A549 (cell line): ENCODE results near the gene TCTN2. TPM values are rescaled to one million over a fixed set of nuclear protein-coding genes. Genes with fewer than 3 reads are reported as not detected.

Experiments used
- ATAC-seq, 2 experiments: fragments of 200-7000 bp in 1 of 2; fragments of >200 bp in 1 of 2; cut with Nextera tagmentation in 1 of 2; cut with Tn5 transposase in 1 of 2; 3 replicates each; pipeline versions ENCODE4 v1.8.0 to v1.9.1; 2018 to 2020; ENCODE audit warnings: mild to moderate bottlenecking in 1 of 2, moderate library complexity in 1 of 2
- CTCF ChIA-PET: fragments of 300-600 bp; sonication (Branson Sonifier 250); formaldehyde crosslinking; extraction: SDS; loops from one replicate; lab custom pipeline; 2021; ENCODE audit warnings: antibody characterized with exemption, inconsistent platforms; lab: Yijun Ruan, JAX
- POLR2A ChIA-PET: fragments of 350-600 bp; formaldehyde crosslinking; extraction: SDS; loops from one replicate; lab custom pipeline; 2021; ENCODE audit warnings: antibody characterized with exemption, inconsistent platforms; lab: Yijun Ruan, JAX
- DNase-seq, 2 experiments: peaks; one replicate each; pipeline versions ENCODE4 v3.0.0 to v3.0.0-alpha.2; 2011 to 2016; ENCODE audit warnings: low read depth in 1 of 2, low spot score in 1 of 2
- FAIRE-seq: peaks from 2 replicates; lab custom pipeline; 2011; peaks lifted over from hg19 to GRCh38; lab: Jason Lieb, UNC
- H3K27ac ChIP-seq, 2 experiments: fragments of >200 bp; sonication (Bioruptor Twin); formaldehyde crosslinking; 3 replicates each; pipeline ENCODE4 v1.5.1; 2016 to 2017
- H3K4me1 ChIP-seq: fragments of >200 bp; sonication (Bioruptor Twin); formaldehyde crosslinking; 3 replicates; pipeline ENCODE4 v1.6.1; 2016
- H3K4me2 ChIP-seq: fragments of >200 bp; sonication (Bioruptor Twin); formaldehyde crosslinking; 3 replicates; pipeline ENCODE4 v1.6.1; 2016
- H3K4me3 ChIP-seq: fragments of >200 bp; sonication (Bioruptor Twin); formaldehyde crosslinking; 3 replicates; pipeline ENCODE4 v1.5.1; 2016
- H3K9me3 ChIP-seq: fragments of >200 bp; sonication (Bioruptor Twin); formaldehyde crosslinking; 3 replicates; pipeline ENCODE4 v1.6.1; 2016
- BCL3 ChIP-seq: fragments of >200 bp; sonication (Bioruptor Twin); formaldehyde crosslinking; IDR thresholded peaks from 3 replicates; pipeline ENCODE4 v1.6.1; 2016
- CBX8 ChIP-seq: fragments of 200-600 bp; sonication (generic); IDR thresholded peaks from 2 replicates; pipeline ENCODE4 v1.6.1; 2016
- CHD2 ChIP-seq: fragments of 150-350 bp; IDR thresholded peaks from 2 replicates; pipeline ENCODE4 v1.6.1; 2014; ENCODE audit warnings: low read length; ENCODE audit not compliant: partially characterized antibody
- CTCF ChIP-seq: fragments of >200 bp; sonication (Bioruptor Twin); formaldehyde crosslinking; IDR thresholded peaks from 3 replicates; pipeline ENCODE4 v1.5.1; 2016
- FOSB ChIP-seq: fragments of 250-450 bp; sonication (Bioruptor Pico); IDR thresholded peaks from 2 replicates; pipeline ENCODE4 v1.5.0; 2020; ENCODE audit warnings: mild to moderate bottlenecking, moderate library complexity
- FOXS1 ChIP-seq: fragments of 250-450 bp; sonication (Bioruptor Pico); IDR thresholded peaks from 2 replicates; pipeline ENCODE4 v1.5.0; 2020; ENCODE audit warnings: mild to moderate bottlenecking, moderate library complexity
- HDAC2 ChIP-seq: fragments of 200-600 bp; sonication (generic); IDR thresholded peaks from 2 replicates; pipeline ENCODE4 v1.6.1; 2016
- HEYL ChIP-seq: fragments of 250-450 bp; sonication (Bioruptor Pico); IDR thresholded peaks from 2 replicates; pipeline ENCODE4 v1.8.0; 2021; ENCODE audit warnings: mild to moderate bottlenecking, moderate library complexity
- JUN ChIP-seq, 2 experiments: fragments of >200 bp; sonication (Bioruptor Twin); formaldehyde crosslinking; IDR thresholded peaks; 2 replicates in 1 of 2; 3 replicates in 1 of 2; pipeline ENCODE4 v1.6.1; 2016 to 2017
- MAFK ChIP-seq: fragments of 450-650 bp; IDR thresholded peaks from 2 replicates; pipeline ENCODE4 v1.6.1; 2014; ENCODE audit not compliant: partially characterized antibody
- NFE2L2 ChIP-seq: fragments of 150-350 bp; conservative IDR thresholded peaks from 2 replicates; pipeline ENCODE4 v1.6.1; 2014; ENCODE audit warnings: low read length
- NPAS2 ChIP-seq: fragments of 250-450 bp; sonication (Bioruptor Pico); IDR thresholded peaks from 2 replicates; pipeline ENCODE4 v1.8.0; 2022; ENCODE audit warnings: mild to moderate bottlenecking, moderate library complexity, borderline replicate concordance
- NR3C1 ChIP-seq: fragments of >200 bp; sonication (Bioruptor Twin); formaldehyde crosslinking; IDR thresholded peaks from 3 replicates; pipeline ENCODE4 v1.6.1; 2017
- PHF8 ChIP-seq: fragments of 200-600 bp; sonication (generic); IDR thresholded peaks from 2 replicates; pipeline ENCODE4 v1.6.1; 2016; ENCODE audit warnings: low read depth, mild to moderate bottlenecking, antibody characterized with exemption, moderate library complexity, borderline replicate concordance
- POLR2AphosphoS2 ChIP-seq: conservative IDR thresholded peaks from 2 replicates; pipeline ENCODE4 v1.6.1; 2012; ENCODE audit warnings: low read length, improper control_type of control experiment, inconsistent platforms
- REST ChIP-seq: fragments of 200-600 bp; sonication (generic); IDR thresholded peaks from 2 replicates; pipeline ENCODE4 v1.6.1; 2016; ENCODE audit warnings: antibody characterized with exemption, mild to moderate bottlenecking, moderate library complexity
- RFX5 ChIP-seq: fragments of 450-650 bp; IDR thresholded peaks from 2 replicates; pipeline ENCODE4 v1.7.1; 2014; ENCODE audit warnings: antibody characterized with exemption, mild to moderate bottlenecking, moderate library complexity
- SMC3 ChIP-seq: fragments of >200 bp; sonication (Bioruptor Twin); formaldehyde crosslinking; IDR thresholded peaks from 3 replicates; pipeline ENCODE4 v1.6.1; 2018; ENCODE audit warnings: inconsistent platforms
- USF2 ChIP-seq: fragments of 450-650 bp; IDR thresholded peaks from 2 replicates; pipeline ENCODE4 v1.6.1; 2014; ENCODE audit warnings: antibody characterized with exemption
- ZC3H11A ChIP-seq: fragments of 450-650 bp; IDR thresholded peaks from 2 replicates; pipeline ENCODE4 v1.6.1; 2014; ENCODE audit warnings: antibody characterized with exemption, mild to moderate bottlenecking
- ZFP36 ChIP-seq: fragments of 450-650 bp; IDR thresholded peaks from 2 replicates; pipeline ENCODE4 v1.6.1; 2014; ENCODE audit warnings: borderline replicate concordance; ENCODE audit not compliant: partially characterized antibody
- ZNF302 ChIP-seq: fragments of 250-450 bp; sonication (Bioruptor Pico); IDR thresholded peaks from 2 replicates; pipeline ENCODE4 v1.9.0; 2021; ENCODE audit warnings: inconsistent platforms, mild to moderate bottlenecking, moderate library complexity
- WGBS: methylation state at CpG from one replicate; pipeline ENCODE4 v1.1.6; 2017; ENCODE audit errors: missing lambda C conversion rate; 5-methylcytosine and 5-hydroxymethylcytosine counted together
- polyA plus RNA-seq, 4 experiments: library from polyadenylated mRNA; depleted of rRNA in 3 of 4; stranded (reverse); fragments of >200 nt; fragmentation: RNase III in 1 of 4; extraction: RNeasy Plus Mini Kit Qiagen cat#74134 plus additional on column Dnase treatment in 1 of 4; gene quantifications; 2 replicates in 3 of 4; 3 replicates in 1 of 4; pipeline ENCODE4 v1.2.3, GENCODE V29; 2011 to 2017

The TCTN2 gene
- polyA plus RNA-seq, 2 of the 4 experiments (the other 2 are of a cell fraction), result 8.6 to 14.3 TPM

- no peaks in the 10 kb centered on the region for H3K4me1 ChIP-seq
- ChIA-PET POLR2A (no interaction called here), CTCF (interaction anchor here (0.8 kb wide), 1 partner anchor 13 kb away, joined by 3 read pairs; no protein-coding TSS in a partner anchor)
- H3K4me2 ChIP-seq, result no peak overlapping the region
- ATAC-seq (no peak), DNase-seq (no peak), FAIRE-seq (no peak)
- TF ChIP-seq RFX5, result no peak
- TF ChIP-seq REST, result no peak
- no peak for TF ChIP-seq NPAS2 (CRISPR knock-in tag)
- no peak for TF ChIP-seq FOXS1
- H3K4me3 ChIP-seq, result no peak overlapping the region
- H3K27ac ChIP-seq, result no peak overlapping the region
- no peaks in the 10 kb centered on the region for H3K9me3 ChIP-seq
- WGBS, result 93% methylated on average over 18 of the region's 18 CpGs
Measured at GRCh38 chr12:123686636-123687190, 15.8 kb downstream of the TCTN2 start.

- no peak for TF ChIP-seq JUN (IDR thresholded peaks at IDR 0.05)
- no peak for TF ChIP-seq BCL3
- no peak for TF ChIP-seq ZC3H11A
- TF ChIP-seq ZNF302, result no peak
- TF ChIP-seq FOSB (CRISPR knock-in tag), result no peak
- TF ChIP-seq RFX5, result no peak
- TF ChIP-seq POLR2AphosphoS2, result no peak
- TF ChIP-seq MAFK, result no peak
- TF ChIP-seq ZFP36, result no peak
- TF ChIP-seq CTCF, result no peak
- no peak for TF ChIP-seq CHD2
- Histone ChIP-seq H3K4me3 (no peak overlapping the region), H3K27ac (no peak overlapping the region), H3K4me2 (no peak overlapping the region), H3K9me3 (no peaks in the 10 kb centered on the region), H3K4me1 (no peaks in the 10 kb centered on the region)
- DNase-seq (no peak), FAIRE-seq (no peak), ATAC-seq (no peak)
- CTCF ChIA-PET, result no interaction called here
- WGBS, result 87% methylated on average over 8 of the region's 8 CpGs
- POLR2A ChIA-PET, result no interaction called here
Measured at GRCh38 chr12:123690191-123690840, 19.4 kb downstream of the TCTN2 start.

- FAIRE-seq, result no peak
- H3K4me3 ChIP-seq, result no peak overlapping the region
- ChIA-PET POLR2A (no interaction called here), CTCF (no interaction called here)
- no peaks in the 10 kb centered on the region for H3K4me1 ChIP-seq
- no peak overlapping the region for H3K4me2 ChIP-seq
- DNase-seq, result no peak
- ATAC-seq, result no peak
- no peak overlapping the region for H3K27ac ChIP-seq
- no peaks in the 10 kb centered on the region for H3K9me3 ChIP-seq
- 84% methylated on average over 8 of the region's 8 CpGs for WGBS
- TF ChIP-seq REST (no peak), ZC3H11A (no peak), HEYL (CRISPR knock-in tag) (no peak), NFE2L2 (no peak), NR3C1 (no peak), CBX8 (no peak), POLR2AphosphoS2 (no peak), SMC3 (no peak), USF2 (no peak), JUN (IDR thresholded peaks at IDR 0.05) (no peak), PHF8 (no peak), FOXS1 (no peak), HDAC2 (no peak)
Measured at GRCh38 chr12:123696207-123696606, 25.3 kb downstream of the TCTN2 start.
